RWPE2 (cell line): Measurements from ENCODE around the gene GRAMD1B.

Experiments
- ATAC-seq: fragments of 200-7000 bp; cut with Tn5 transposase; 3 replicates; pipeline ENCODE4 v1.9.1; 2021; ENCODE audit warnings: low read depth
- DNase-seq: peaks from one replicate; pipeline ENCODE4 v3.0.0-alpha.2; 2020; ENCODE audit warnings: low spot score
- H3K27ac ChIP-seq: fragments of 450-650 bp; 2 replicates; pipeline ENCODE4 v1.5.1; 2017; ENCODE audit warnings: mild to moderate bottlenecking; ENCODE audit not compliant: poor library complexity, severe bottlenecking
- H3K27me3 ChIP-seq: fragments of 250-450 bp; sonication (Bioruptor Pico); 2 replicates; pipeline ENCODE4 v1.5.1; 2021; ENCODE audit warnings: mild to moderate bottlenecking, moderate library complexity; ENCODE audit not compliant: insufficient read depth, poor library complexity, severe bottlenecking
- H3K36me3 ChIP-seq: fragments of 250-450 bp; sonication (Bioruptor Pico); 2 replicates; pipeline ENCODE4 v1.5.1; 2020; ENCODE audit warnings: low read depth, mild to moderate bottlenecking, moderate library complexity
- H3K4me1 ChIP-seq: fragments of 250-450 bp; sonication (Bioruptor Pico); 2 replicates; pipeline ENCODE4 v1.5.1; 2021; ENCODE audit warnings: mild to moderate bottlenecking, moderate library complexity; ENCODE audit not compliant: insufficient read depth, poor library complexity, severe bottlenecking
- H3K4me3 ChIP-seq: fragments of 250-450 bp; sonication (Bioruptor Pico); 2 replicates; pipeline ENCODE4 v1.5.1; 2021; ENCODE audit warnings: mild to moderate bottlenecking, moderate library complexity; ENCODE audit not compliant: severe bottlenecking
- H3K9me3 ChIP-seq: fragments of 250-450 bp; sonication (Bioruptor Pico); 2 replicates; pipeline ENCODE4 v1.5.1; 2021; ENCODE audit warnings: mild to moderate bottlenecking, moderate library complexity; ENCODE audit not compliant: severe bottlenecking
- CTCF ChIP-seq: fragments of 450-650 bp; IDR thresholded peaks from one replicate; pipeline ENCODE4 v1.5.1; 2017; ENCODE audit warnings: mild to moderate bottlenecking, moderate library complexity; ENCODE audit not compliant: poor library complexity, severe bottlenecking

Gene GRAMD1B

GRCh38 chr11:123409456-123410217, 20.4 kb upstream of the GRAMD1B start:
- no peak for TF ChIP-seq CTCF

GRCh38 chr11:123410218-123410549, 19.9 kb upstream of the GRAMD1B start:
- no peak for TF ChIP-seq CTCF
- no peaks in the 10 kb centered on the region for H3K27me3 ChIP-seq
- no peak overlapping the region for H3K27ac ChIP-seq
- no peaks in the 10 kb centered on the region for H3K36me3 ChIP-seq
- no peaks in the 10 kb centered on the region for H3K4me1 ChIP-seq
- H3K4me3 ChIP-seq: no peak overlapping the region
- DNase-seq: no peak
- no peak for ATAC-seq
- no peaks in the 10 kb centered on the region for H3K9me3 ChIP-seq

More at GRCh38 chr11:123409456-123410217, 20.4 kb upstream of the GRAMD1B start:
- ATAC-seq (no peak), DNase-seq (no peak)
- Histone ChIP-seq H3K27ac (no peak overlapping the region), H3K4me3 (no peak overlapping the region), H3K9me3 (no peaks in the 10 kb centered on the region), H3K4me1 (no peaks in the 10 kb centered on the region), H3K27me3 (no peaks in the 10 kb centered on the region), H3K36me3 (no peaks in the 10 kb centered on the region)

GRCh38 chr11:123413636-123414035, 16.4 kb upstream of the GRAMD1B start:
- H3K4me3 ChIP-seq: no peak overlapping the region
- no peak overlapping the region for H3K27ac ChIP-seq
- H3K4me1 ChIP-seq: no peaks in the 10 kb centered on the region
- DNase-seq: no peak
- no peaks in the 10 kb centered on the region for H3K27me3 ChIP-seq
- H3K36me3 ChIP-seq: no peaks in the 10 kb centered on the region
- no peak for TF ChIP-seq CTCF
- H3K9me3 ChIP-seq: no peaks in the 10 kb centered on the region
- ATAC-seq: no peak

GRCh38 chr11:123416566-123416965, 13.5 kb upstream of the GRAMD1B start:
- Histone ChIP-seq H3K4me3 (no peak overlapping the region), H3K4me1 (no peaks in the 10 kb centered on the region), H3K36me3 (no peaks in the 10 kb centered on the region), H3K9me3 (no peaks in the 10 kb centered on the region), H3K27ac (no peak overlapping the region), H3K27me3 (no peaks in the 10 kb centered on the region)
- TF ChIP-seq CTCF: no peak
- no peak for ATAC-seq
- no peak for DNase-seq

GRCh38 chr11:123418351-123419114, 11.5 kb upstream of the GRAMD1B start:
- H3K4me1 ChIP-seq: no peaks in the 10 kb centered on the region
- no peaks in the 10 kb centered on the region for H3K9me3 ChIP-seq
- H3K27ac ChIP-seq: no peak overlapping the region
- H3K4me3 ChIP-seq: no peak overlapping the region
- no peak for DNase-seq
- no peak for TF ChIP-seq CTCF
- H3K27me3 ChIP-seq: peaks cover 2% of the 10 kb centered on the region
- ATAC-seq: no peak
- no peaks in the 10 kb centered on the region for H3K36me3 ChIP-seq
